Activated T-helper 9 cell treated with anti-CD3 and anti-CD28 coated beads, Interleukin-2, amount 50 U/mL, for 16 hours (primary cell): ENCODE data around the gene CIC.

Source experiments
- DNase-seq: peaks from one replicate; pipeline ENCODE4 v3.0.0-alpha.2; 2020; ENCODE audit warnings: low read depth

Gene CIC

DNA sequence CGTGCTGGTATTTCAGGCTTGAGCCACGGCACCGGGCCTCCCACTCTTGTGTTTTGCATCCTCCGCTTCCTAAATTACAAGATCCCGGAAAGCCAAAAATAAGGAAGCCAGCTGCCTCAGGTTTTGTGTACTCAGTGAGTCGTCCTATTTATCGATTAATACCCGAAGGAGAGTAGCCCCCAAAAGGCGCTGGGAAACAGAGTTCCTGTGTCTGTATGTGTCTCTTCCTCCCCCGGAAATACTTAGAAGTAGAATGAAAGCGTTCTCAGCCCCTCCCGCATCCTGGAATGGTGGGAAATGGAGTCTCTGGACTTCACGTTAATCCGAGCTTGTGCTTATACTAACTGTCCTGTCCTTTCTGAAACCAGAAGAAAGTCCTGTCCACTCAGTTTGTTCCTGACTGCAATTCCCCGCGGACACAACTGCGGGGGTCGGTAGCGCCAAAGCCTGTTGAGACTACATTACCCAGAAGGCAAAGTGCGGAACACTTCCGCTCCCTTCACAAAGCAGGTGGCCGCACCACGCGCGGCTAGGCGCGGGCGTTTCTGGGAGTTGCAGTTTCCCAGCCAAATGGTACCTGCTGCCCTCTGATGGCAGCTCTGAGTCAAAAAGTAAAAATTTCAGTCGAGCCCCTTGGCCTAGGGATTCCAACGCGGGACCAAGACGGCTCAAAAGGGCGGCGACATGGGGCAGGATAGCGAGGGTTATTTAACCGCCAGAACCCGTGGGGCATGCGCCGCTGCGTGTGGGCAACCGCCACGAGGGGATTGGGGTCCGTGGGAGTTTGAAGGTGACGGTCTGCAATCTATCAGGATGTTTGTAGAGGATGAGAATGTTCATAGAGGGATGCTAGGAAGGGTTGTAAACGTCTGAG is 24.5 kb upstream of the CIC start:
- DNase-seq: peak; percentile 88

DNA sequence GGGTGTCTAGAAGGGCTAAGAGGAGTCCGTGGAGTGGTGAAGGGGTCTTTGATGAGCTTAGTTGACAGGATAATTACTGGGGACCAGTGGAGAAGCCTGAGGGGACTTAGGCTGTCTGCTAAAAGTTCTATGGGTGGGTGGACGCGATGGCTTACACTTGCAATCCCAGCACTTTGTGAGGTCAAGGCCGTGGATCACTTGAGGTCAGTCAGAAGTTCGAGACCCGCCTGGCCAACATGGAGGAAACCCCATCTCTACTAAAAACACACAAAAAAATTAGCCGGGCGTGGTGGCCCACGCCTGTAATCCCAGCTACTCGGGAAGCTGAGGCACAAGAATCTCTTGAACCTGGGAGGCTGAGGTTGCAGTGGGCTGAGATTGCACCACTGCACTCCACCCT is 23.8 kb upstream of the CIC start:
- no peak for DNase-seq

DNA sequence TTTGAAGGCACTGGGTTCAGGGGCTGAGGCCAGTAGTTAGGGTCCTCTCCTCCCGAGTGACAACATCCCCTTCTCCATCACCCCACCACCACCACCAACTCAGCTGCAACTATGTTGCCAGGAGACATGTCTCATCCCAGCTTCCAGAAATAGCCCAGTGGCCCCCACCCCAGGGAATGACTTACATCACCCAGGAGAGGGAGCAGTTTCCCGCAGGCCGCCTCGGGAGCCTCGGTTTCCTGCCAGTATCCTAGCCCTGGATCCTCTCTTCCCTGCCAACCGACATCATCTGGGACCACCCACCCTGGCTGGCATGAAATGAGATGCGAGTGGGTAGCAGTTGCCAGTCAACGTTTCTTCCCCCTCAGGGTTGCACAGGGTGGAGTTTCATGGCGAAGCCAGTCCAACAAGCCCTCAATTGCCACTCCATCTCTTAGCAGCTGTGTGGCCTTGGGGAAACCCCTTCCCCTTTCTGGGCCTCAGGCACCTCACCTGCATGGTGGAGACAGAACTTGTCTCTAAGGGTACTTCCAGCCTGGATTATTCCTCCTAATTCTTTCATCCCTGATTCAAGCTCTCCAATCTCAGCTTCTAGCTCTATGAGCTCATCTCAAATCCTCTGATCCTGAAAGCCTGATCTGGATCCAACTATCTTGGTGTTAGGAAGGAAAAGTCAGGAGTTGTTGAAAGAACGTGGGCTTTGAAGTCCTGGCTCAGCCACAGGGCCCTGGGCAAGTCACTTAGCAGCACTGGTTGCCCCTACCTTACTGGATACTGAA is 22.7 kb upstream of the CIC start:
- no peak for DNase-seq

DNA sequence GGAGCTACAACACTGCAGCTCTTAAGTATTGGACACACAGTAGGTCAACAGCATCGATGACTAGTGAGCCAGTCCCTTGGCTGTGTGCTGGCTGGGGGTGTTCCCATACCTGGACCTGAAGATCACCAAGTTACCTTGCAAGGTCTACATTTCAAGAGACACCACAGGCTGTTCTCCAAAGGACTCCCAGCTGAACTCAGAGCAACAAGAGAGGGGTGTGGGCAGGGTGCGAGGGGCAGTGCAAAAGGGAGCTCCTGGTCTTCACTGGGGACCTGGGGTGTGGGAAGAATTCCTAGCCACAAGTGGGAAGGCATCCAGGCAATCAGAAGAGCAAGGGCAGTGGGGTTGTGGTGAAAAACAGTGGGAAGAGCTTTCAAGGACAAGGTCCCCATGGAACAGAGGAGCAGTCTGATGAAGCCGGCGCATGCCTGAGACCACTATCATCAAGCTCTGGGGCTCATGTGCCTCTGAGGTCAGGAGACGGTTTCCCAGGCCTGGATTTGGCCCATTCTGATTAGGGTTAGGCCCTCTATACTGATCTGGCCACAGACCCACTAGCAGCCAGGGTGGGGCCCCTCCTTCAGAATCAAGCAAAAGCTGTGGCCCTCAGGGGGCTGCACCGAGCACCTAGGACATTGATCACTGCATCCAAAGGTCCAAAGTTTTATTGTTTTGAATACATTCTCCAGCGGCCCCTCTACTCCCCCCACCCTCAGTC is 22.0 kb upstream of the CIC start:
- no peak for DNase-seq

DNA sequence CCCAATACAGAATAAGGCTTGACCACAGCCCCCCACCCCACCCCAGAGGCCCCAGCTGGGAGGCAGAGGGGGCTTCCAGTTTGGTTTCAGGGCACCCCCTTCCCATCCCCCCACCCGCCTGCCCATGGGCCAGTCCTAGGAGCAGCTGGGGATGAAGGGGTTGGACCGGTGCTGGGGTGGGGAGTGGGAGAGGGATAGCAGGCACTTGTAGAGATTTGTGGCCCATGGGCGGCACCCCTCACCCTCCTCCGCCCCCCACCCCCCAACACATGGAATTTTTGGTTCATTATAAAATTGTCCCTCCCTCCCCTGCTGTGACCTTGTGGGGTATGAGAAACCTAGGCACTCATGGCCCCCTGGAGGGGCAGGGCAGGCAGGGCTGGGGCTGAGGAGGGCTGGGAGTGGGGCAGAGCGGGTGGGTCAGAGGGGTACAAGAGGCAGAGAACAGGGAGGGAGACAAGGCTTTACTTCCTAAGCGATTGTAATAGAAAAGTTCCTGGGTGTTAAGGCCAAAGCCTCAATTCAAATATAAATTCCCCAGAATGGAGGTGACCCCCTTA is 21.3 kb upstream of the CIC start:
- no peak for DNase-seq

DNA sequence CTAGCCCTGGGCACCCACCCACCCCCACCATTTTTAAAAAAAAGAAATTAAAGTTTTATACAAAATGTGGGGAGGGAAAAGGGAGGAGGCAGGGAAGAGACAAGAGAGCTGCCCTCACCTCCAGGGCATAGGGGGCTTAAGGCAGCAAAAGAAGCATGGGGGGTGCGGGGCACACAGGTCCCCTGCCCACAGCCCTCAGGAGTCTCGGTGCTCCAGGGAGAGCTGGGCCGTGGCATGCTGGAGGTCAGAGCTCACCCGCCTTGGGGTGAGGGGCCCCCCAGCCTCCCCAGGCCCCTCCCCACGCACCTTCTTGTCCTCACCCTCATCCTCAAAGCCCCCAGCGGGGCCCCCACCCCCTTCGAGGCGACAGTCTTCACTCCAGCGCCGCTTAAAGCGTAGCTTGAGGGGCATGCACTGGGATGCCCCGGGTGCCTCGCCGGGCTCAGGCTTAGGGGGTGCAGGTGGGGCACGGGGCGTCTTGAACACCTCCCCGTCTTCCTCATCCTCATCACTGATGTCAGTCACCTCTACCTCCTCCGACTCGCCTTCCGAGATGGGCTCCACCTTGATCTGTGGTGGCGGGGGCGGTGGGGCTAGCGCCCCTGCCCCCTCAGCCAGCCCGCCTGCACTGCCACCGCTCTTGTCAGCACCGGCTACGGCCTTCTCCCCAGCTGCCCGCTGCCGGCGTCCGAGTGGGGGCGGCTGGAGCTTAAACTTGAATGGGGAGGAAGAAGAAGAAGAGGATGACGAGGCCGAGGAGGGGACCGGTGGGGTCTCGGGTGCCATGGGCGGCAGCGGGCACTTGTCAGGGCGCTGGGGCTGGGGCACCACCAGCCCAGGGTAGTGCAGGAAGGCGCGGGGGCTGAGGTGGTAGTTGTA is 20.5 kb upstream of the CIC start:
- no peak for DNase-seq

DNA sequence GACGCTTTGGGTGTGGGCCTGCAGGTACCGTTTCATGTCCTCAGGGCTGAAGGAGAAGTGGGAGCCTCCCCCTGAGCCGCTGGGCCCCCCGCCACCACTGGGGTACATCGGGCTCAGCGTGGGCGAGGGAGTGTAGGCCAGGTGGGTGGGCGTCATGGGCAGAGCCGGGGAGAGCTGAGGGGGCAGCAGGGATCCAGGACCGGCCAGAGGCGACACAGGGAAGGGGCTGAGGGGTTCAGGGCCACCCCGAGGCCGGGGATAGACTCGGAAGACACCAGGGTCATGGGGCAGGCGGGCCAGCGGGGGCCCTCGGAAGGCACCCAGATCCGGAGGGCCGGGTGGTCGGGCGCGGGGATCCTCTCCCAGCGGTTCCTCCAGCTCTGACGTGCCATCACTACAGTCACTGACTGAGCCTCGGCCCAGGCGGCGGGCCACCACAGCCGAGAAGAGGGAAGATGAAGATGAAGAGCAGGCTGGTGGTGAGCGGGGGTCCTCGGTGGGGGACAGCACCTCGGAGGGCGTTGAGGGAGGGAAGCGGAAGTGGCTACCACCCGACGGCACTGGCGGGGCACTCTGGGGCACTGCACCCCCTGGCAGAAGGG is 19.8 kb upstream of the CIC start:
- no peak for DNase-seq

DNA sequence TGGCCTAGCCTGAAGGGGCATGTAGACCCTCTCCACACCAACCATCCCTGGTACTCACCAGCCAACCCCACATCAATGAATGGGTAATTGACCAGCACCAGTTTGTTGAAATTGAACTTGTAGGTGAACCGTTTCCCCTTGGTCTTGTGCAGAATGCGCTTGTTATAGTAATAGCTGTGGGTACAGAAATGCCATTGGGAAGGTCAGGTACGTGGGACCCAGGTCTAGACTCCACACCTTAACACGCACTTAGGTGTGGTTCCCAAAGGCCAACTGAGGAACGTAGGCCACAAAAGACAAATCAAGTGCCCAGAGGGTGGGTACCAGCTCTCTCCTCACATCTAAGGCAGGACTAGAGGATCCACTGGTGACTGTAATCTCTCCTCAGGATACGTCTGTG is 19.3 kb upstream of the CIC start:
- DNase-seq: no peak

DNA sequence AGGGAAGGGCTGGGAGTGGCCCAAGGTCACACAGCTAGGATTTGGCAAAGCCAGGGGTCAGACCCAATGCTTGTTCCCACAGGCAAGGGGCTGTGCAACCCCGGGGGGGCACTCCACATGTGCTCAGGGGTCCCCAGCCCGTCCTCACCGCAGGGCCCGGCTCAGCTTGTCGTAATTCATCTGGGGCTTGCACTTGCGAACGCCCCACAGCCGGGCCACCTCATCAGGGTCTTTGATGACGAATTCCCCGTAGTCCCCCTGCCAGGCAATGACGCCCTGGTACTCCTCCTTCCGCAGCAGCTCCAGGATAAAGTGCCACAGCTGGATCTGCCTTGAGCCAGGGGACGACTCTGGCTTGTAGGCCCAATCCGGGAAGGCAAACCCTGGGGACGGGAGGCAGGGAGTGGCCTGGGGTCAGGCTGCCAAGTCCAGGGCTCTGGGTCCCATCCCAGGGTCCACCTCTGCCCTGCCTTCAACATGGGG is 18.8 kb upstream of the CIC start:
- DNase-seq: no peak

DNA sequence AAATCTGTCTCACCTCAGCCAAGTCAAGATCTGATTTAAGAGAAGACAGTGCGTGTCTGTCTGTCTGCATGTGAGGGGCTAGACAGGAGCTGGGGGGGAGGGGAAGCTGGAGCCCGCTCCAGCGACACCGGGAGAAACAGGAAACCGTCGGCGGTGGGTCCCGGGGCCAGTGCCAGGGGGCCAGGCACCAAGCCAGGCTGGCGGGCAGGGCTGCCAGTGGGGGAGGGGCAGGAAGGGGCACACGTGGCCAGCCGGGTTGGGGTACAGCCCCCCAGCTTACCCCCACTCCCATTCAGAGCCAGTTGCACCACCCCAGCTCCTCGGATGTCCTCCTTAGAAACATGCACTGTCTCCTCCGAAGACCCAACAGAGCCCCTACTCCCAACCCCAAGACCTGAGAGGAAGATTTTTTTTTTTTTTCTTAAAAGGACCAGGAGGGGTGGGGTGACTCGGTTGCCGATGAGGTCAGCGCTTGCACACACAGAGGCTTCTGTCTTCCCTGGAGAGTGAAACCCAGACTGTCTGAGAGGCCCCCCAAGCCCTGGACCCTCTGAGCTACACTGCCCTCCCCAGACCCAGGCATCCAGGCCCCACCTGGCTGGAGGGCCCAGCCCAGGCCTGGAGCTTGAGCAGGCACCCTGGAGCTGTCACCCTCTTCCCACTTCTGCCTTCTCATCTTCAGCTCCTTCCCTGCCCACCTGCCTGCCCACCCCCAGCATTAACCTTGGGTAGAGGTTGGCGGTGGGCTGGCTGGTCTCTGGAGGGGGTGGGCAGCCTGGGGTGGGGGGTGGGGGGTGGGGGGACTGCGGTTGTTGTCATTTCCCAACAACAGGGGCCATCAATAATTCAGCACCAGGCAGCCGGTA is 18.2 kb upstream of the CIC start:
- DNase-seq: no peak

DNA sequence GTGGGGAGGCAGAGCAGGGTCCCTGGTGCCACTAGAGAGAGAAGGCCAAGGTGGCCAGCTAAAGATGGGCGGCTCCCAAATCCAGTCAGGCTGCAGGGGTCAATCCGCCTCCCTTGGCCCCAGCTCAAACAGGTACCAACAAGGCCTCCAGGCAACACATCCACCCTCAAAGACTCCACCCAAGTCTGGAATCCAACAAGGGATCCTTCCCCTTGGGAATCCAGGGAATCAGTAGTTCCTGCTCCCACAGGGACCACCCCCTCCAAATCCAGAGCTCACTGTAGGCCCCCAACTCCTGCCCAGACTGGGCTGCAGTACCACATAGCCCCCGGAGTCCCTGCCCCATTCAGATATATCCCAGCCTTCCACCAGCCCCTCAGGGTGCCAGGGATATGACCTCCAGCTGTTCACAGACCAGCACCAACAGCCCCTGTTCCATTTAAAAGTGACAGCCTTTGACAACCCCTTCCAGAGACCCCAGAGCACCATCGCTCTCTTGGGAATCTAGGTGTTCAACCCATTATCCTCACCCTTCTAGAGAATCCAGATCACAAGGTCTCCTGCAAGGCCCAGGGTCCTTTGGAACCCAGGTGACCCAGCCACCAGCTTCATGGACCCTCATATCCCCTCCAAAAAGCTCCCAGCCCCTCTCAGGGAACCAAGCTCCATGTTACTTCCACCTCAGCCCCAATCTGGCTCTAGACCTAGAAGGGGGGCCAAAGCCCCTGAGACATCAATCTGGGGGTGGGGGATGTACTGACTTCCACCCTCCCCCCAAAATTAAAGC is 17.3 kb upstream of the CIC start:
- no peak for DNase-seq

DNA sequence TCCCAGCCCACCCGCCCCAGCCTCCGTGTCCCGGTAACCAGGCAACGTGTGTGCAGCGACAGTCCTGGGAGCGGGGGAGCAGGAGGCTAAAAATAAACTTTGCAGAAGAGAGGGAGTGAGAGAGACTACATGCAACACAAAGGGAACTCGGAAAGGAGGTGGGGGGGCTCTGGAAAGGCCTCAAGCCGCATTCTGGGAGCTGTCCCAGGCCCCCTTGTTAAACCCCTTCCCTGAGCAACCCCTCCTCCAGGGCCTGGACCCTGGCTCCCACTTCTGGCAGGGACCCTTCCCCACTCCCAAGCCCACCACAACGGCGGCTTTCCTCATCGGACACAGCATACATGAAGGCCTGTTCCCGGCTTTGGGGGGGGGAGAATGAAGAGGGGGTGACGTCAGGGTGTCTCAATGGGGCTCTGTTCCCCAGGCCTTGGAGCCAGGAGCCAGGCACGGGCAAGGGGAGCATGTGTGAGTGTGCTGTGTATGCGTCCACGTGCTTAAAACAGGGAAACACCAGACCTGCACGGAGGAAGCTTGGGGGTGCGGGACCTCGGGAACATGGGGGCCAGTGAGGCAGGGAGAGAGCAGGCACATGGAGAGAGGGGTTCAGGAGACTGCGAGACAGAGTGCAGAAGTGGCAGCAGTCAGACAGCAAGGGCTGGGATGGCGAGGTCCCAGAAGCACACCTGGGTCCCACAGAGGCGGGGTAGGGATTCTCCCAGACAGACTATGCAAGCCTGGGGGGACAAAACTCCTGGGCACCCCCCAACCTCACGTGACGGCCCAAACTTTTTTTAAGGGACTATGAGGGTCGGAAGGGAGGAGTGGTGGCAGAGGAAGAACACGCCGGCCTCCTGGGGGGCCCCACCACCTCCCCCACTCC is 16.4 kb upstream of the CIC start:
- DNase-seq: no peak

DNA sequence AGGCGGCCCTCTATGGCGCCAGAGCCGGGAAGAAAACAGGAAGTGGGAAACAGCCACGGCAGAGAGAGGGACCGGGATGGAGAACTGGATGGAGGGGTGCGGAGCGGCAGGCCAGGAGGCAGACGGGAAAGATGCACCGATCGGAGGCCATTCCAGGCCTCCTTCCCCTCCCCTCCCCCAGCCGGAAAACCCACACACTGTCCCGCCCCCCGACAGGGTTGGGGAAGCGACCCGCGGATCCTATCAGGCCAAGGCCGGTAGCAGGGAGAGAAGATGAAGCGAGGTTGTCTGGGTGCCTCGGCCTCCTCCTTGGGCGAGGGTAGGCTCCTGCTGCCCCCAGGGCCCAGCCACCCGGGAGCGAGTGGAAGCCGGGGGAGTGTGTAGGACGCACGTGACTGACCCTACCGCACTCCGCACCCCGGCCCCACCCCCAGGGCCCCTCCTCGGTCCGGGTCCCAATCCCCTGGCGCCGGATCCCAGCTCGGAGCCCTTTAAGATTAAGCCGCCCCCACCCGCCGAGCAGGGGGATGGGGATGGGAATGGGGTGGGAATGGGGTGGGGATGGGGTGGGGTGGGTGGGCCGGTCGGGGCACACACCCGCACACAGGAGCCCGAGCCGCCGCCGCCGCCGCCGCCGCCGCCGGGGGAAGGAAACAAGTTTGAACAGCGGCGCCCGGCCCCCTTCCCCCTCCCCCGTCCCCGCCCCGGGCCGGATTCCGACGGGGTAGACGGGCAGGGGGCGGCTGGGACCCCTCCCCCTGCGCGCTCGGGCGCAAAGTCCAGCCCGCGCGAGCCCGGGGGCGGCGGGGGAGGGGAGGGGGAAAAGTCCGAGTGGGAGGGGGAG is 15.6 kb upstream of the CIC start:
- DNase-seq: peak; percentile 45

DNA sequence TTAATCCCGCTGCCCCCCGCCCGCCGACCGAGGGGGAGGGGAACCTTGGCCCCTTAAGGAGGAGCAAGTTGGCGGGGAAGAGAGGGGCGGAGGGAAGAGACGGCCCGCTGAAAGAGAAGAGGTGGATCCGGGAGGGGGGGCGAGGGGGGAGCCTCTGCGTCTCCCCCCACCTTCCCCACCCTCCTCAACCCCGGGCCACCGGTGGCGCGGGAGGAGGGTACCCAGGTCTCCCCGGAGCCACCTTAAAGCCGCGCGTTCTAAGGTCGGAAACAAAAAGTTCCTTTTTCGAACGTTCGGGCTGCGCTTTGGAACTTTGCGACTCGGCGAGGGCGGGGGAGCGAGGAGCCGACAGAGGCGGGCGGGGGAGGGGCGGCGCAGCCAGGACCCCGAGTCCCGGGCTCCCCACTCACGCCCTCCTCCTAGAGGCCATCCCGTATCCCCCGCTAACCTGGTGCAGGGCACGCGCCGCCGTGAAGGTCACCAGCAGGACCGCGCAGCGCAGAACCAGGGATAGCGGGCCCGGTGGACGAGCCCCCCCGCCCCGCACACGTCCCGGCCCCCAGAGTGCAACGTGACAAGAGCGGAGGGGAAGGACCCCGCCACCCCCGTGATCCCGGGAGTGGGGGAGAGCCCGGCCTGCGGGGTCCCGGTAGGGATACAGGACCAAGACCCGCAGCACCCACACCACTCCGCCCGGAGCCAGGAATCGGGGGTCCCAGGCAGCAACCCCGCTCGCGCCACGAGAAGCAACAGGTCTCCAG is 14.8 kb upstream of the CIC start:
- DNase-seq: peak; percentile 67

DNA sequence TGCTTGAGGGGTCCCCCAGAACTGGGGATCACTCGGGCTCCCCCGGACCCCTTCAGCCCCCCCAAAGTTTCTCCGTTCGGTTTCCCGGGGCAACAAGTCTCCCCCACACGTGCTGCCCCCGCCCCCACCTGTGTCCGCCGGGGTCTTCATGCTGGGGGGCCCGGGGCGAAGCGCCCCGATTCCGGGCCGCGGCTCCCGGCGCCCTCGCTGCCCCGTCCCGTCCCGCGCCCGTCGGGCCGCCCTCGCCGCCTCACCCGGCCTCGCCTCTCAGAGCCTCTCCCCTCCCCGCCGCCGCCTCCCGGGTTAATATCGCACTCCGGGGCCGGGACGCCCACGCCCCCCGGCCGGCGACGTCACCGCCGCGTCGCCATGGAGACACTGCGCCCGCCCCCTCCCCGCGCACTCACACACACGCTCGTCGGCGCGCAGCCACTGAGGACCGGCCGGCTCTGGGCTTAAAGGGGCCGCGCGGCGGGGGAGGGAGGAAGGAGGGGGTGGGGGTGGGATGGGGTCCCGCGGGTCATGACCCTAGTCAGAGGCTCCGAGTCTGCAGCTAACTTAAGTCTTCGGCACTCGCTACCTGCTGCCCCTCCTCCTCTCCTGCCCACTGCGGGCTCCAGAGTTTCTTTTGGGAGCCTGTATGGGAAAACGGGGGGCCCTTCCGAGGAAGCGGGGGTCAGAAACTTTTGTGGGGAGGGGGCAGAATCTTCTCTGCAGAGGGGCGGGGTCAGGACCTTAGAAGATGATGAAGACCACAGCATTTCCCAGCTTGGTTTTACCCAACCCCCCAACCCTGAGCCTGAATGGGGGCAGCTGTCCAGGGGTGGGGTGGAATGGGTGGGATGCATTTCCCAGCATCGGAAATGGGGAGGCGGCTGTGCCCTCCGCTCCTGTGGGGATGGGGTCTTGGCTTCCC is 13.9 kb upstream of the CIC start, which contains the start of gene ERF:
Gene ERF (minus strand): TSS at position 279 of the 916 bp plus-strand sequence. CDS start 129 bp downstream, at position 150.
- peak; percentile 92 for DNase-seq
